IMR-90 (cell line): ENCODE data around the gene BCL2L2. TPM values are rescaled to one million over a fixed set of nuclear protein-coding genes. Genes with fewer than 3 reads are reported as not detected.

Source experiments
- ATAC-seq: fragments of 200-7000 bp; cut with Tn5 transposase; 2 replicates; pipeline ENCODE4 v1.9.1; 2020; ENCODE audit warnings: low read depth, mild to moderate bottlenecking, moderate library complexity
- BruUV-seq: library from RNA; stranded (reverse); fragments of 400-500 nt; replicated peaks from 2 replicates; lab custom pipeline; 2021; lab: Mats Ljungman, UMichigan
- CTCF ChIA-PET: fragments of 300-600 bp; formaldehyde crosslinking; extraction: SDS; loops from one replicate; lab custom pipeline; 2021; ENCODE audit warnings: antibody characterized with exemption; lab: Yijun Ruan, JAX
- POLR2A ChIA-PET: fragments of 300-600 bp; sonication (Branson Sonifier 250); formaldehyde crosslinking; loops from one replicate; lab custom pipeline; 2022; ENCODE audit warnings: antibody characterized with exemption; ENCODE audit not compliant: unreplicated experiment; lab: Charles Lee
- DNase-seq: peaks from one replicate; pipeline ENCODE4 v3.0.0; 2013
- H2AFZ ChIP-seq: replicated peaks from 2 replicates; pipeline ENCODE3; 2013; ENCODE audit warnings: low read length, mild to moderate bottlenecking; ENCODE audit not compliant: poor library complexity
- H2AK5ac ChIP-seq: 2 replicates; pipeline ENCODE4 v1.6.1; 2013; ENCODE audit warnings: low read depth, low read length, inconsistent platforms
- H2AK9ac ChIP-seq: replicated peaks from 2 replicates; pipeline ENCODE3; 2013; ENCODE audit warnings: mild to moderate bottlenecking, low read depth, low read length, moderate library complexity; ENCODE audit not compliant: poor library complexity
- H2BK120ac ChIP-seq: 2 replicates; pipeline ENCODE4 v1.6.1; 2013; ENCODE audit warnings: low read depth, low read length, inconsistent platforms
- H2BK15ac ChIP-seq: 3 replicates; pipeline ENCODE4 v1.6.1; 2013; ENCODE audit warnings: low read depth, low read length, inconsistent platforms
- H2BK20ac ChIP-seq: 2 replicates; pipeline ENCODE4 v1.6.1; 2013; ENCODE audit warnings: low read depth, mild to moderate bottlenecking, inconsistent platforms, low read length, moderate library complexity
- H2BK5ac ChIP-seq: 2 replicates; pipeline ENCODE4 v1.6.1; 2013; ENCODE audit warnings: mild to moderate bottlenecking, low read depth, low read length, inconsistent platforms; ENCODE audit not compliant: poor library complexity, severe bottlenecking
- H3K14ac ChIP-seq: replicated peaks from 2 replicates; pipeline ENCODE4 v1.6.1; 2013; ENCODE audit warnings: low read depth, low read length, inconsistent platforms
- H3K18ac ChIP-seq: 2 replicates; pipeline ENCODE4 v1.6.1; 2013; ENCODE audit warnings: low read depth, low read length, control low read depth
- H3K23ac ChIP-seq: 2 replicates; pipeline ENCODE4 v1.6.1; 2013; ENCODE audit warnings: low read depth, low read length, inconsistent platforms
- H3K27ac ChIP-seq: 2 replicates; pipeline ENCODE4 v1.5.1; 2013; ENCODE audit warnings: mild to moderate bottlenecking, control low read depth, low read length; ENCODE audit not compliant: insufficient read depth
- H3K27me3 ChIP-seq: 2 replicates; pipeline ENCODE4 v1.6.1; 2013; ENCODE audit warnings: low read length; ENCODE audit not compliant: control insufficient read depth, insufficient read depth
- H3K36me3 ChIP-seq: 2 replicates; pipeline ENCODE4 v1.6.1; 2013; ENCODE audit warnings: low read length, mixed read lengths; ENCODE audit not compliant: control insufficient read depth, insufficient read depth
- H3K4ac ChIP-seq: 2 replicates; pipeline ENCODE4 v1.6.1; 2013; ENCODE audit warnings: low read depth, low read length, inconsistent platforms
- H3K4me1 ChIP-seq: 2 replicates; pipeline ENCODE4 v1.6.1; 2013; ENCODE audit warnings: low read length, mixed read lengths; ENCODE audit not compliant: control insufficient read depth, insufficient read depth
- H3K4me2 ChIP-seq: 2 replicates; pipeline ENCODE4 v1.6.1; 2013; ENCODE audit warnings: low read depth, mild to moderate bottlenecking, control low read depth, low read length, moderate library complexity
- H3K4me3 ChIP-seq: 2 replicates; pipeline ENCODE4 v1.5.1; 2013; ENCODE audit warnings: low read depth, mild to moderate bottlenecking, control low read depth, low read length, moderate library complexity; ENCODE audit not compliant: insufficient read depth
- H3K56ac ChIP-seq: 2 replicates; pipeline ENCODE4 v1.6.1; 2013; ENCODE audit warnings: low read length, inconsistent platforms; ENCODE audit not compliant: insufficient read depth; ENCODE audit errors: extremely low read depth
- H3K79me1 ChIP-seq, 2 experiments: 2 replicates each; pipeline ENCODE4 v1.6.1; 2013; ENCODE audit warnings: low read length in 2 of 2, inconsistent platforms in 1 of 2, low read depth in 1 of 2
- H3K9ac ChIP-seq: 2 replicates; pipeline ENCODE4 v1.6.1; 2013; ENCODE audit warnings: low read depth, low read length, control low read depth
- H3K9me1 ChIP-seq: 2 replicates; pipeline ENCODE4 v1.6.1; 2013; ENCODE audit warnings: low read length, inconsistent platforms; ENCODE audit not compliant: insufficient read depth
- H3K9me3 ChIP-seq: 2 replicates; pipeline ENCODE4 v1.6.1; 2013; ENCODE audit warnings: low read length; ENCODE audit not compliant: control insufficient read depth, insufficient read depth
- H4K20me1 ChIP-seq: 2 replicates; pipeline ENCODE4 v1.6.1; 2013; ENCODE audit warnings: low read length, inconsistent platforms; ENCODE audit not compliant: insufficient read depth
- H4K5ac ChIP-seq: 2 replicates; pipeline ENCODE4 v1.6.1; 2013; ENCODE audit warnings: mild to moderate bottlenecking, low read depth, low read length, control low read depth
- H4K8ac ChIP-seq, 2 experiments: 2 replicates each; pipeline ENCODE4 v1.6.1; 2013; ENCODE audit warnings: low read depth in 2 of 2, low read length in 2 of 2, control low read depth in 1 of 2, inconsistent platforms in 1 of 2
- H4K91ac ChIP-seq: 2 replicates; pipeline ENCODE4 v1.6.1; 2013; ENCODE audit warnings: low read depth, low read length, inconsistent platforms; ENCODE audit not compliant: insufficient read depth
- BHLHE40 ChIP-seq: fragments of 150-350 bp; IDR thresholded peaks from 2 replicates; pipeline ENCODE4 v1.6.1; 2016; ENCODE audit warnings: mild to moderate bottlenecking, low read depth, low read length
- CEBPB ChIP-seq: IDR thresholded peaks from 2 replicates; pipeline ENCODE4 v1.6.1; 2012; ENCODE audit warnings: low read depth, low read length, improper control_type of control experiment
- FOS ChIP-seq: fragments of 150-350 bp; IDR thresholded peaks from 2 replicates; pipeline ENCODE4 v1.6.1; 2016; ENCODE audit warnings: low read depth, low read length
- MAFK ChIP-seq: IDR thresholded peaks from 2 replicates; pipeline ENCODE4 v1.6.1; 2012; ENCODE audit warnings: low read depth, low read length, improper control_type of control experiment
- MAZ ChIP-seq: IDR thresholded peaks from 2 replicates; pipeline ENCODE4 v1.6.1; 2012; ENCODE audit warnings: low read depth, mild to moderate bottlenecking, low read length, improper control_type of control experiment, moderate library complexity, borderline replicate concordance
- MXI1 ChIP-seq: IDR thresholded peaks from 2 replicates; pipeline ENCODE4 v1.6.1; 2012; ENCODE audit warnings: low read depth, mild to moderate bottlenecking, low read length, moderate library complexity, borderline replicate concordance
- NFE2L2 ChIP-seq: fragments of 150-350 bp; IDR thresholded peaks from 2 replicates; pipeline ENCODE4 v1.6.1; 2016; ENCODE audit warnings: low read depth, mild to moderate bottlenecking, low read length
- POLR2A ChIP-seq: IDR thresholded peaks from 2 replicates; pipeline ENCODE4 v1.6.1; 2012; ENCODE audit warnings: mild to moderate bottlenecking, low read depth, low read length
- RAD21 ChIP-seq: IDR thresholded peaks from 2 replicates; pipeline ENCODE4 v1.6.1; 2012; ENCODE audit warnings: low read length, improper control_type of control experiment
- RCOR1 ChIP-seq: IDR thresholded peaks from 2 replicates; pipeline ENCODE4 v1.6.1; 2012; ENCODE audit warnings: mild to moderate bottlenecking, low read length, improper control_type of control experiment; ENCODE audit not compliant: insufficient replicate concordance
- RFX5 ChIP-seq: IDR thresholded peaks from 2 replicates; pipeline ENCODE4 v1.8.0; 2012; ENCODE audit warnings: low read depth, mild to moderate bottlenecking, low read length, moderate library complexity
- SMC3 ChIP-seq: fragments of 150-350 bp; IDR thresholded peaks from 2 replicates; pipeline ENCODE4 v1.6.1; 2016; ENCODE audit warnings: low read depth, mild to moderate bottlenecking, antibody characterized with exemption, low read length, moderate library complexity
- WGBS, 2 experiments: methylation state at CpG; one replicate each; pipeline versions ENCODE4 v1.1.5 to v1.1.7; 2013; ENCODE audit warnings: missing lambda C conversion rate in 2 of 2; ENCODE audit not compliant: insufficient read length in 1 of 2; ENCODE audit errors: extremely low coverage in 2 of 2; 5-methylcytosine and 5-hydroxymethylcytosine counted together
- dilution Hi-C: fragments of 300-500 bp; cut with HindIII; formaldehyde crosslinking; loops from one replicate; pipeline ENCODE4 v1.14.3; 2018; ENCODE audit warnings: low sequenced_read_pairs; ENCODE audit not compliant: unreplicated experiment
- in situ Hi-C: fragments of 300-500 bp; cut with MboI; formaldehyde crosslinking; loops from 3 replicates; pipeline ENCODE4 v1.14.3; 2019; ENCODE audit warnings: low sequenced_read_pairs, inconsistent platforms, mixed read lengths
- intact Hi-C: fragments of 100-400 bp; cut with micrococcal nuclease; formaldehyde crosslinking; loops from 2 replicates; pipeline ENCODE4 v1.10.0; 2022
- polyA plus RNA-seq, 3 experiments: library from polyadenylated mRNA; depleted of rRNA; stranded (reverse); fragments of >200 nt; gene quantifications; 2 replicates each; pipeline ENCODE4 v1.2.3, GENCODE V29; 2012; ENCODE audit warnings: low replicate concordance in 1 of 3
- total RNA-seq: library from RNA; depleted of rRNA; stranded (reverse); fragments of >200 nt; gene quantifications from 2 replicates; pipeline ENCODE4 v1.2.3, GENCODE V29; 2012
- TF ChIP-seq, protein P1 (sequence below): fragments of 150-350 bp; IDR thresholded peaks from 2 replicates; pipeline ENCODE4 v1.6.1; 2017; ENCODE audit warnings: mild to moderate bottlenecking, antibody characterized with exemption, low read length, low read depth
- TF ChIP-seq, protein P2 (sequence below): fragments of 150-350 bp; IDR thresholded peaks from 2 replicates; pipeline ENCODE4 v1.6.1; 2016; ENCODE audit warnings: low read depth, mild to moderate bottlenecking, low read length, moderate library complexity, borderline replicate concordance
- TF ChIP-seq, protein P3 (sequence below): conservative IDR thresholded peaks from 2 replicates; pipeline ENCODE4 v1.5.1; 2012; ENCODE audit warnings: mild to moderate bottlenecking, low read depth, low read length, improper control_type of control experiment

The BCL2L2 gene
- total and polyA plus RNA-seq, 2 of the 4 experiments (the other 2 are of a cell fraction) = 14.5 to 40.9 TPM

DNA sequence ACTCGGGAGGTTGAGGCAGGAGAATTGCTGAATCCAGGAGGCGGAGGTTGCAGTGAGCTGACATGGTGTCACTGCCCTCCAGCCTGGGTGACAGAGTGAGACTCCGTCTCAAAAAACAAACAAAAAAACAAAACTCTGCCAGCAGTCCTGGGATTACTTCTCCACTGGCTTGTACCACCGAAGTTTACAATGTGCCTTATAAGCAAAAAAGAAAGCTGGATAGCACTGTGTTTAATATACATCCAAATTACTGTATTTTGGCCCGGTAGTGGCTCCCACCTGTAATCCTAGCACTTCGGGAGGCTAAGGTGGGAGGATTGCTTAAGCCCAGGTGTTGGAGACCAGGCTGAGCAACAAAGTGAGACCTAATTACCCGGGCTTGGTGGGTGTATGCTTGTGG, 37.4 kb upstream of the BCL2L2 start:
- intact Hi-C loops = loop anchor here (5.0 kb wide), 1 partner anchor 188 kb away; no protein-coding TSS in a partner anchor

More for the DNA sequence above, 37.4 kb upstream of the BCL2L2 start:
- ChIA-PET CTCF (no interaction called here), POLR2A (no interaction called here)
- Histone ChIP-seq H3K27ac (no peak overlapping the region), H3K27me3 (no peaks in the 10 kb centered on the region), H3K9ac (no peak overlapping the region), H2BK5ac (no peak overlapping the region), H3K9me1 (no peaks in the 10 kb centered on the region), H3K18ac (no peak overlapping the region), H4K20me1 (no peaks in the 10 kb centered on the region), H2AK5ac (no peak overlapping the region), H3K36me3 (no peaks in the 10 kb centered on the region), H4K8ac (no peak overlapping the region), H2BK120ac (no peak overlapping the region), H3K14ac (no peak overlapping the region), H3K4ac (no peak overlapping the region), H3K4me3 (no peak overlapping the region), H3K9me3 (no peaks in the 10 kb centered on the region), H2AK9ac (no peak overlapping the region), H3K79me1 (no peaks in the 10 kb centered on the region), H4K91ac (no peak overlapping the region), H3K4me2 (no peak overlapping the region), H2BK15ac (no peak overlapping the region), H4K5ac (no peak overlapping the region), H2AFZ (no peak overlapping the region), H3K23ac (no peak overlapping the region), H3K56ac (no peak overlapping the region), H3K4me1 (no peaks in the 10 kb centered on the region), H2BK20ac (no peak overlapping the region)
- TF ChIP-seq RAD21 (no peak), MAZ (no peak), CEBPB (no peak), FOS (no peak), BHLHE40 (no peak), RFX5 (no peak), SMC3 (no peak), NFE2L2 (no peak), MXI1 (no peak), RCOR1 (no peak), MAFK (no peak), POLR2A (no peak)
- TF ChIP-seq, protein P1, sequence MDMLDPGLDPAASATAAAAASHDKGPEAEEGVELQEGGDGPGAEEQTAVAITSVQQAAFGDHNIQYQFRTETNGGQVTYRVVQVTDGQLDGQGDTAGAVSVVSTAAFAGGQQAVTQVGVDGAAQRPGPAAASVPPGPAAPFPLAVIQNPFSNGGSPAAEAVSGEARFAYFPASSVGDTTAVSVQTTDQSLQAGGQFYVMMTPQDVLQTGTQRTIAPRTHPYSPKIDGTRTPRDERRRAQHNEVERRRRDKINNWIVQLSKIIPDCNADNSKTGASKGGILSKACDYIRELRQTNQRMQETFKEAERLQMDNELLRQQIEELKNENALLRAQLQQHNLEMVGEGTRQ = no peak
- TF ChIP-seq, protein P2, sequence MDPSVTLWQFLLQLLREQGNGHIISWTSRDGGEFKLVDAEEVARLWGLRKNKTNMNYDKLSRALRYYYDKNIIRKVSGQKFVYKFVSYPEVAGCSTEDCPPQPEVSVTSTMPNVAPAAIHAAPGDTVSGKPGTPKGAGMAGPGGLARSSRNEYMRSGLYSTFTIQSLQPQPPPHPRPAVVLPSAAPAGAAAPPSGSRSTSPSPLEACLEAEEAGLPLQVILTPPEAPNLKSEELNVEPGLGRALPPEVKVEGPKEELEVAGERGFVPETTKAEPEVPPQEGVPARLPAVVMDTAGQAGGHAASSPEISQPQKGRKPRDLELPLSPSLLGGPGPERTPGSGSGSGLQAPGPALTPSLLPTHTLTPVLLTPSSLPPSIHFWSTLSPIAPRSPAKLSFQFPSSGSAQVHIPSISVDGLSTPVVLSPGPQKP = no peak
- TF ChIP-seq, protein P3, sequence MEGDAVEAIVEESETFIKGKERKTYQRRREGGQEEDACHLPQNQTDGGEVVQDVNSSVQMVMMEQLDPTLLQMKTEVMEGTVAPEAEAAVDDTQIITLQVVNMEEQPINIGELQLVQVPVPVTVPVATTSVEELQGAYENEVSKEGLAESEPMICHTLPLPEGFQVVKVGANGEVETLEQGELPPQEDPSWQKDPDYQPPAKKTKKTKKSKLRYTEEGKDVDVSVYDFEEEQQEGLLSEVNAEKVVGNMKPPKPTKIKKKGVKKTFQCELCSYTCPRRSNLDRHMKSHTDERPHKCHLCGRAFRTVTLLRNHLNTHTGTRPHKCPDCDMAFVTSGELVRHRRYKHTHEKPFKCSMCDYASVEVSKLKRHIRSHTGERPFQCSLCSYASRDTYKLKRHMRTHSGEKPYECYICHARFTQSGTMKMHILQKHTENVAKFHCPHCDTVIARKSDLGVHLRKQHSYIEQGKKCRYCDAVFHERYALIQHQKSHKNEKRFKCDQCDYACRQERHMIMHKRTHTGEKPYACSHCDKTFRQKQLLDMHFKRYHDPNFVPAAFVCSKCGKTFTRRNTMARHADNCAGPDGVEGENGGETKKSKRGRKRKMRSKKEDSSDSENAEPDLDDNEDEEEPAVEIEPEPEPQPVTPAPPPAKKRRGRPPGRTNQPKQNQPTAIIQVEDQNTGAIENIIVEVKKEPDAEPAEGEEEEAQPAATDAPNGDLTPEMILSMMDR = no peak
- no CpG with 5 or more reads among the region's 7 CpGs for whole genome bisulfite sequencing, 2 experiments
- dilution Hi-C loops = no loop called here
- DNase-seq = no peak
- in situ Hi-C loops = loop anchor here (10.0 kb wide), 1 partner anchor 196 kb away; the partner anchor contains the start of gene NGDN
- BruUV-seq = no TSS peak
- no peak for ATAC-seq
